Fibroblast of lung (primary cell): Measurements from ENCODE around the gene MLLT11. TPM values are rescaled to one million over a fixed set of nuclear protein-coding genes. Genes with fewer than 3 reads are reported as not detected.

Experiments used
- DNase-seq, 2 donors: peaks; one replicate each; pipeline versions ENCODE4 v3.0.0 to v3.0.0-alpha.2; 2010; ENCODE audit warnings: low read depth in 2 of 2
- H2AFZ ChIP-seq: 2 replicates; pipeline ENCODE4 v1.5.1; 2012; ENCODE audit warnings: low read length, control low read depth, inconsistent platforms
- H3K27ac ChIP-seq: 2 replicates; pipeline ENCODE4 v1.5.1; 2011; ENCODE audit warnings: low read length, control low read depth; ENCODE audit not compliant: insufficient read depth
- H3K27me3 ChIP-seq: 2 replicates; pipeline ENCODE4 v1.5.1; 2011; ENCODE audit warnings: mild to moderate bottlenecking, low read length; ENCODE audit not compliant: control insufficient read depth, insufficient read depth
- H3K36me3 ChIP-seq: 2 replicates; pipeline ENCODE4 v1.5.1; 2011; ENCODE audit warnings: low read length; ENCODE audit not compliant: control insufficient read depth, insufficient read depth
- H3K4me1 ChIP-seq: 2 replicates; pipeline ENCODE4 v1.5.1; 2011; ENCODE audit warnings: low read length; ENCODE audit not compliant: control insufficient read depth, insufficient read depth; ENCODE audit errors: extremely low read depth
- H3K4me2 ChIP-seq: 2 replicates; pipeline ENCODE4 v1.5.1; 2011; ENCODE audit warnings: low read length, control low read depth; ENCODE audit not compliant: insufficient read depth; ENCODE audit errors: extremely low read depth
- H3K4me3 ChIP-seq, 4 experiments: fragments of 200-600 bp in 1 of 4; sonication (generic) in 1 of 4; replicated peaks in 1 of 4; 2 replicates each; pipeline ENCODE4 v1.5.1; 2011 to 2016; ENCODE audit warnings: low read length in 4 of 4, low read depth in 3 of 4, mild to moderate bottlenecking in 3 of 4, control low read depth in 2 of 4, inconsistent platforms in 1 of 4, mixed read lengths in 1 of 4; ENCODE audit not compliant: insufficient read depth in 1 of 4; ENCODE audit errors: control extremely low read depth in 1 of 4
- H3K79me2 ChIP-seq: 2 replicates; pipeline ENCODE4 v1.5.1; 2012; ENCODE audit warnings: mild to moderate bottlenecking, low read length, inconsistent platforms; ENCODE audit not compliant: control insufficient read depth, insufficient read depth
- H3K9ac ChIP-seq: 2 replicates; pipeline ENCODE4 v1.5.1; 2011; ENCODE audit warnings: mild to moderate bottlenecking, low read length, control low read depth; ENCODE audit not compliant: insufficient read depth
- H3K9me3 ChIP-seq: 2 replicates; pipeline ENCODE4 v1.5.1; 2012; ENCODE audit warnings: low read depth, low read length; ENCODE audit not compliant: control insufficient read depth, insufficient read depth
- H4K20me1 ChIP-seq: 2 replicates; pipeline ENCODE4 v1.5.1; 2011; ENCODE audit warnings: low read length; ENCODE audit not compliant: control insufficient read depth, insufficient read depth; ENCODE audit errors: extremely low read depth
- CTCF ChIP-seq, 2 donors: IDR thresholded peaks in 1 of 2; conservative IDR thresholded peaks in 1 of 2; 1 replicate in 1 of 2; 2 replicates in 1 of 2; pipeline ENCODE4 v1.5.1; 2011 to 2012; ENCODE audit warnings: low read length in 2 of 2, control low read depth in 1 of 2, inconsistent platforms in 1 of 2, low read depth in 1 of 2, mild to moderate bottlenecking in 1 of 2
- EZH2 ChIP-seq: IDR thresholded peaks from 2 replicates; pipeline ENCODE4 v1.5.1; 2012; ENCODE audit warnings: low read length, control low read depth, mild to moderate bottlenecking; ENCODE audit errors: missing control alignments
- polyA plus RNA-seq, 2 donors: library from polyadenylated mRNA; depleted of rRNA in 1 of 2; stranded (reverse) in 1 of 2; unstranded in 1 of 2; fragments of >200 nt; gene quantifications; 2 replicates each; pipeline ENCODE4 v1.2.1, GENCODE V29; 2011 to 2012; ENCODE audit warnings: missing spikeins in 1 of 2
- total RNA-seq: library from RNA; depleted of rRNA; stranded (reverse); fragments of >200 nt; gene quantifications from 2 replicates; pipeline ENCODE4 v1.2.1, GENCODE V29; 2014

MLLT11 gene
- total and polyA plus RNA-seq, 2 donors (not counting 1 experiment from before 2014, with no cell fraction given), result 2.8 to 7.2 TPM

DNA sequence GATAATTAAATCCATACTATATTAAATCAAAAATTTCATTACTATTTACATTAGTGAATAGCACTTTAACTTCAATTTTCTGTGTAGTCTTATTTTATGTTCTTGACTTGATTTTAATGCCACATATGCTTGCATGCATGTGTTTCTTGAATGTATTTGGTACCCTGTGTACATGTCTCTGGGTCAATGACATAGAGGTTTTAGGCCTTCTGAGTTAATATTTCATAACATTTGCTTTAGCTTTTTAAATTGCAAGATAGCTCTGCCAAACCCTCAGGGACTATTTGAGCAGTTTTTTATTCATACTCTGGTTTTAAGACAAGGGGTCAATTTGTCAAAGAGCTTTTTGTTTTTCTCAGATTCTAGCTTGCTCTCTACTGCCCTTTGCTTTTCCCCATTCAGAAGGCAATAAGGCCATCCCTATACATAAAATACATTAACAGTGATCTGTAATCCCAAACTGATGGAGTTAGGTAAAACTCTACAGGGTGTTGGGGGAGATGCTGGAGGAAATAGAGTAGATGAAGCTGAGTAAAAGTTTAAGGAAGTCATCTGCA is 5.0 kb downstream of the MLLT11 start:
- Histone ChIP-seq H3K9me3 (no peaks in the 10 kb centered on the region), H3K36me3 (peaks cover 3% of the 10 kb centered on the region), H3K4me3 (no peak overlapping the region), H2AFZ (no peak overlapping the region), H3K9ac (no peak overlapping the region), H3K27me3 (no peaks in the 10 kb centered on the region), H4K20me1 (no peaks in the 10 kb centered on the region), H3K4me2 (no peak overlapping the region), H3K27ac (no peak overlapping the region), H3K4me1 (peaks cover 4% of the 10 kb centered on the region), H3K79me2 (peaks cover 4% of the 10 kb centered on the region)
- no peak for DNase-seq
- TF ChIP-seq CTCF (conservative IDR thresholded peaks at IDR 0.05 in 1 of 2, IDR thresholded peaks at IDR 0.05 in 1 of 2; ENCODE audit: low read depth in 1 of 2, low read length in 2 of 2), result no peak
- TF ChIP-seq EZH2, result no peak

DNA sequence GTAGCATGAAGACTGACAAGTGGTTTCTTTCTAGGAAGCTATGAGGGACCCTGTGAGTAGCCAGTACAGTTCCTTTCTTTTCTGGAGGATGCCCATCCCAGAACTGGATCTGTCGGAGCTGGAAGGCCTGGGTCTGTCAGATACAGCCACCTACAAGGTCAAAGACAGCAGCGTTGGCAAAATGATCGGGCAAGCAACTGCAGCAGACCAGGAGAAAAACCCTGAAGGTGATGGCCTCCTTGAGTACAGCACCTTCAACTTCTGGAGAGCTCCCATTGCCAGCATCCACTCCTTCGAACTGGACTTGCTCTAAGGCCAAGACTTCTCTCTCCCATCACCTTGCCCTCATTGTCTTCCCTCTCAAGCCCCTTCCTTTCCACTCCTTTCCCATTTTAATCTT is 7.0 kb downstream of the MLLT11 start:
- Histone ChIP-seq H3K9me3 (no peaks in the 10 kb centered on the region), H3K4me2 (no peak overlapping the region), H3K27ac (no peak overlapping the region), H3K79me2 (peaks cover 5% of the 10 kb centered on the region), H3K27me3 (no peaks in the 10 kb centered on the region), H3K4me3 (no peak overlapping the region), H2AFZ (no peak overlapping the region), H3K9ac (no peak overlapping the region), H3K36me3 (peaks cover 3% of the 10 kb centered on the region), H3K4me1 (peaks cover 2% of the 10 kb centered on the region), H4K20me1 (no peaks in the 10 kb centered on the region)
- DNase-seq, result no peak
- TF ChIP-seq EZH2 (no peak), CTCF (conservative IDR thresholded peaks at IDR 0.05 in 1 of 2, IDR thresholded peaks at IDR 0.05 in 1 of 2; ENCODE audit: low read depth in 1 of 2, low read length in 2 of 2) (no peak)

DNA sequence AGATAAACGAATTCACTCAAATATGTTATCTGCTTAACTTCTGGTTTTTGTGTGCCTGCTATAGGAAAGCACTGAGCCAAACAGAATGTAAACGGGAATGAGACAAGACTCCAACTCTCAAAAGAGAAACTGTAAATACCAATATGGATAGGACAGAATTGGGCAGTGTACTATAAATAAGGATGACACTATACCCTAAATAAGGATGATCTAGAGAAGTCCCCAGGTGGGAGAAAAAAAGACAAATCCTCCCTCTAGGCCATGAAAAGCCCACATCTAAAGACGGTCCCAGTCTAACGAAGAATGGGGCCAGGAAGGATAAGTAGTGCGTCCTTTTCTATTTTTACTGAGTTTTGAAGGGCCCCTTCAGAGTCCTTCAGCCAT is 8.9 kb downstream of the MLLT11 start:
- TF ChIP-seq EZH2 (no peak), CTCF (conservative IDR thresholded peaks at IDR 0.05 in 1 of 2, IDR thresholded peaks at IDR 0.05 in 1 of 2; ENCODE audit: low read depth in 1 of 2, low read length in 2 of 2) (no peak)
- Histone ChIP-seq H3K9ac (no peak overlapping the region), H3K36me3 (peaks cover 3% of the 10 kb centered on the region), H3K27me3 (no peaks in the 10 kb centered on the region), H2AFZ (no peak overlapping the region), H3K27ac (peak overlapping the region; percentile 95), H3K9me3 (no peaks in the 10 kb centered on the region), H3K4me3 (no peak overlapping the region), H3K4me2 (no peak overlapping the region), H3K79me2 (peaks cover 3% of the 10 kb centered on the region), H4K20me1 (no peaks in the 10 kb centered on the region), H3K4me1 (no peaks in the 10 kb centered on the region)
- no peak for DNase-seq
